Uterus (tissue), 2 donors: ENCODE measurements around the gene DHDH.

Experiments
- CTCF ChIP-seq, 4 experiments: fragments of 200-600 bp in 2 of 4; fragments of 450-650 bp in 2 of 4; sonication (generic) in 2 of 4; IDR thresholded peaks; one replicate each; pipeline ENCODE4 v1.5.1; 2016 to 2019; ENCODE audit warnings: antibody characterized with exemption in 4 of 4, mild to moderate bottlenecking in 2 of 4, moderate library complexity in 1 of 4
- POLR2A ChIP-seq, 2 donors: fragments of 450-650 bp; IDR thresholded peaks; one replicate each; pipeline ENCODE4 v1.6.1; 2016; ENCODE audit warnings: antibody characterized with exemption in 2 of 2, mild to moderate bottlenecking in 1 of 2, moderate library complexity in 1 of 2

GRCh38 chr19:48987323-48987722 lies 53.8 kb downstream of the DHDH start:
- TF ChIP-seq CTCF (IDR thresholded peaks at IDR 0.05): no peak
- TF ChIP-seq POLR2A (IDR thresholded peaks at IDR 0.05): no peak
